ENCODE data around the gene TAF7. TPM values are rescaled to one million over a fixed set of nuclear protein-coding genes. Genes with fewer than 3 reads are reported as not detected.
"Not testable (repeated sequence)": the region's sequence is repeated elsewhere in the genome, so short reads cannot be mapped to it uniquely, and the experiment has no call there.

Gene TAF7
- polyA plus RNA-seq, 4 donors, result 146 to 183 (median 171) TPM

GRCh38 chr5:141340781-141341354, 20.3 kb upstream of the TAF7 start:
- not testable (repeated sequence) for DNase-seq (ENCODE audit: low read depth in 4 of 4, low spot score in 3 of 4)

- no peak for DNase-seq (ENCODE audit: low read depth in 4 of 4, low spot score in 3 of 4)
Observed at GRCh38 chr5:141338538-141339306, 18.1 kb upstream of the TAF7 start, which contains the start of gene PCDHGA2. Gene PCDHGA2 (plus strand): TSS chr5:141338760.

- DNase-seq (ENCODE audit: low read depth in 4 of 4, low spot score in 3 of 4), result not testable (repeated sequence)
Observed at GRCh38 chr5:141332571-141332970, 12.0 kb upstream of the TAF7 start.

GRCh38 chr5:141330299-141331080, 9.9 kb upstream of the TAF7 start, which contains the start of gene PCDHGA1:
Gene PCDHGA1 (plus strand): TSS chr5:141330514.
- DNase-seq (ENCODE audit: low read depth in 4 of 4, low spot score in 3 of 4), result no peak

GRCh38 chr5:141328231-141328630, 7.6 kb upstream of the TAF7 start:
- DNase-seq (ENCODE audit: low read depth in 4 of 4, low spot score in 3 of 4), result no peak

GRCh38 chr5:141326088-141326854, 5.7 kb upstream of the TAF7 start:
- no peak for DNase-seq (ENCODE audit: low read depth in 4 of 4, low spot score in 3 of 4)

- DNase-seq (ENCODE audit: low read depth in 4 of 4, low spot score in 3 of 4), result no peak
Observed at GRCh38 chr5:141322261-141322660, 1.7 kb upstream of the TAF7 start.

GRCh38 chr5:141319699-141320098, 885 bp downstream of the TAF7 start:
- no peak for DNase-seq (ENCODE audit: low read depth in 4 of 4, low spot score in 3 of 4)

GRCh38 chr5:141319202-141319601, 1.4 kb downstream of the TAF7 start:
- DNase-seq (ENCODE audit: low read depth in 4 of 4, low spot score in 3 of 4), result no peak

- not testable (repeated sequence) for DNase-seq (ENCODE audit: low read depth in 4 of 4, low spot score in 3 of 4)
Observed at GRCh38 chr5:141316963-141317362, 3.6 kb downstream of the TAF7 start.

GRCh38 chr5:141313711-141314110, 6.9 kb downstream of the TAF7 start:
- DNase-seq (ENCODE audit: low read depth in 4 of 4, low spot score in 3 of 4), result no peak

GRCh38 chr5:141306630-141307029, 14.0 kb downstream of the TAF7 start:
- no peak for DNase-seq (ENCODE audit: low read depth in 4 of 4, low spot score in 3 of 4)

- DNase-seq (ENCODE audit: low read depth in 4 of 4, low spot score in 3 of 4), result no peak
Observed at GRCh38 chr5:141303756-141304155, 16.8 kb downstream of the TAF7 start, which contains the start of gene SLC25A2. Gene SLC25A2 (minus strand): TSS chr5:141304049. CDS start chr5:141303865, 184 bp downstream.

GRCh38 chr5:141298376-141298775, 22.2 kb downstream of the TAF7 start:
- DNase-seq (ENCODE audit: low read depth in 4 of 4, low spot score in 3 of 4), result no peak

- no peak for DNase-seq (ENCODE audit: low read depth in 4 of 4, low spot score in 3 of 4)
Observed at GRCh38 chr5:141272906-141273305, 47.7 kb downstream of the TAF7 start.

- no peak for DNase-seq (ENCODE audit: low read depth in 4 of 4, low spot score in 3 of 4)
Observed at GRCh38 chr5:141269195-141269594, 51.4 kb downstream of the TAF7 start.

Measured in right renal pelvis (tissue), 4 donors.